NK-92 (cell line): ENCODE measurements around the gene FCRL5.

ENCODE experiments used
- DNase-seq: peaks from one replicate; lab custom pipeline; 2025; ENCODE audit not compliant: unreplicated experiment; lab: John Stamatoyannopoulos, UW

The FCRL5 gene

DNA sequence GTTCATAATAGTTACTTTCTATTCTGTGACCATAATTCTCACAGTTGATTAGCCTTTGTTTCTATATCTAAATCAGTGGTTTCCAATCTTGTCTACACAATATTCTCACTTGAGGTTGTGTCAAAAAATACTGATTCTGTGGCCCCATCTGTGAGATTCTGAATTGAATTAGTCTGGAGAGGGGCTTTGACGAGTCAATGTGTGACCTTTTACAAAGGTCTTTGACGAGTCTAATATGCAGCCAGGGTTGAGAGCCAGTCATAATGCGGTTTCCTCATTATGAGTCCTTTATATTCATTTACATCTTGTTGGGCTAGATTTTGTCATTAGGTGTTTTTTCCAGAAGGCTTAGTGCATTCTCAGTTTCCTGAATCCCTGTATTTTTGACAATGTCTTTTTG lies 19.7 kb downstream of the FCRL5 start:
- DNase-seq = no peak

DNA sequence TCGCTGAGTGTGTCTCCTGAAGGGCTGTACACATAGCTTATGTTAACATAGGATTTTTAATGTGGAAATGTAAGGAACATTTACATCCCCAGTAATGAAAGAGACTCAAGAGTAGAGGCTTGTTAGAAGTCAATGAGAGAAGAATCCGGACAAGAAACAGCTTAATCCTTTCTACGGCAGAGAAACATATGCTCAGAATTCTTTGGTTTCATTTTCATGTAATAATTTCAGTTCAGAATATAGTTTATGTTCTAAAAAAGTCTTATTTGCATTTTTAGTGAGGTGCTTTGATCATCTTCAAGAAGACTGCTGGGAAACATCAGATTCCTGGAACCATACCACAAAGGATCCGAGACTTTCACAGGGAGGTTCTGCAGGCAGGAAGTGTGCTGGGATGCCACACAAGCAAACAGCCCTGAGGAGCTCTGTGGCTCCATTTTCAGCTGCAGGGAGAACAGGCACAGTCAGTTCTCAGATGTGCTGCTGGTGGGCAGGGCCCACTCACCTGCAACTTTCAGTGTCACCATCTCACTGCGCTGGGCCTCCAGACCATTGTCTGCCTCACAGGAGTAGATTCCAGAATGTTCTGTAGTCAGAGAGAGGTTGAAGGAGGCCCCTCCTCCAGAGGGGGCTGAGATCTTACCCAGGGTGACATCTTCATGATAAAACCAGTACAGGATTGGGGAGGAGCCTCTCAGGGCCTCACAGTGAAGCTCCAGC lies 28.4 kb downstream of the FCRL5 start:
- no peak for DNase-seq

DNA sequence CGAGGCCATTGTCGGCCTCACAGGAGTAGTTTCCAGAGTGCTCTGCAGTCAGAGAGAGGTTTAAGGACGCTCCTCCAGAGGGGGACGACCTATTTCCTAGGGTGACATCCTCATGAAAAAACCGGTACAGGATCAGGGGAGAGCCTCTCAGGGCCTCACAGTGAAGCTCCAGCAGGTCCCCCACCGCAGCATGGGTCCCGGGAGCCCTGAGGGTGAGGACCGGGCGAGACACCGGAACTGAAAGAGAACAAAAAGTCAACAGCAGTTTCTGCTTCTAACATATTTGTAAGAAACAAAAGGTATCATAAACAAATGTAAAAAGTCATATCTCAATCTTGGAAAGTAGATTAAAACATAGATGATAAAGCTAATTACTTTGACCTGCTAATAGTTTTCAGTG lies 31.3 kb downstream of the FCRL5 start:
- DNase-seq = no peak

DNA sequence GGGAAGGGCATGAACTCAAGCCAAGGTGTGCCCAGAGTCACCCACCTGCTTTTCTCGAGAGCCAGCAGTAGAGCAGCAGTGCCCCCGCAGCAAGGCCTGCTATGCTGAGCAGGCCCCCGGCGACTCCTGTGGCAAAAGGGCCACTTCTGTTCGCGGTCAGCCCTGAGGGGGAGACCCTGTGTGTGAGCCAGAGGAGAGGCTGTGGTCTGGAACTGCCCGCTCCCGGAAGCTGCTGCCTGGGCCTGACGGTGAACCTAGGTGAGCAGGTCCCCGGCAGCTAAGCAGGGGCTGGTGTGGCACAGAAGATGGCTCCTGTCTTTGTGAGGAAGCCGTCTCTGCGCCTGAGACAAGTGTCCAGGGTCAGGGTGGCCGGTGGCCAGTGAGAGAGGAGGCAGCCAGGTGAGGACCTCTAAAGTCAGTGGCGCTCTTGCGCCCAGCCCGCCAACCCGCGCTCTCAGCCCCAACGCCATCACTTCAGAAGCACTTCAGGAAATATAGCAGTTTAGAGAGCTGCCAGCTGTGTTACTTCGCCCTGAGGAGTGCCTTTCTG lies 31.9 kb downstream of the FCRL5 start:
- no peak for DNase-seq

DNA sequence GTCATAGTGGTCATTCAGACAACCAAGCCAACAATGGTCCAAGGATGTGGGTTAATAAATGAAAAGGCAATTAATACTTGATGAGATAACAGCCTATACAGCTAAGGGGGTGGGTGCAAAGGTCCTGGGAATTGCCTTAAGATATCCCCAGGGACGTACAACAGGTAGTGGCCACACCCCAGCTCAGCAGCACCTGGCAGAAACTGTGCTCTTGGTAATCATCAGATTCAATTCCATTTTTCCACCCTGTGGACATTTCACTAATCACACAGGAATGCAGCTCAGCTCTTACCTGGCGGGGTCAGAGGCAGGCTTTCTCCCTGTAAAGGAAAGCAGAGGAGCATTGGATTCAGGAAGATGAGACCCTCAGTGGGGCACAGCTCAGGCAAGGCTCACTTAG lies 32.9 kb downstream of the FCRL5 start:
- DNase-seq = no peak

DNA sequence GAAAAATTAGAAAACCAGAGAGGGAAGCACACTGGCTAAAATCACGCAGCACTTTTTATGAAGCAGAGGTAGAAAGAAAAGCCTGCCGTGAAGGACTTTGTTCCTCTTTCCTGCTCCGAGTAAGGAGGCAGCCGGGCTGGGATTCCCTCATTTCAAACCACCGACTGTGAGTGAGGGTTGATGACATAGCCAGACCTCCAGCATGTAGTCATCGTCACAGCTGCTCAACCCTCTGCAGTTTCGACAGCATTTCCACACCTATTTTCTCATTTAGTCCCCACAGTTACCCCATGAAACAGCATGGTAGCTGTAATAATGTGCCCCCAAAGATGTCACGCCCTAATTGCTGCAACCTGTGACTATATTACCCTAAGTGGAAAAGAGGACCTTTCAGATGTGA lies 35.3 kb downstream of the FCRL5 start:
- DNase-seq = no peak

DNA sequence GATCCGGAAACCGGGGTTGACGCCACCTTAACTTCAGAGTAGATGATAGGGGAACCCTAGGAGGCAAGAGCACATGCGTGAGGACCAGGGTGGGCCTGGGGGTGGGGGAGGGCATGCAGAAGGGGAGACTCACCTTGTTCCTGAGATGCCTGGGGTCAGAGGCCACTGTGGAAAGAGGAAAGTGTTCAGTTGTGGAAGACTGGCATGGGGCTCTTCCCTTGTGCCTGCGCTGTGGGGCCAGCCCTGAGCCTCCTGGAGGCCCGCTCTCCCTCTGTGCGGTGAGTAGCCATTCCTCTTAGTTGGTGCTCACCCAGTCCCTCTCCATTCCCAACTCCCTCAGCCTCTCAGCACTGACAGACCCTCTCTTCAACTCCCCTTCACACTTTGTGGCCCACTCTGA lies 36.6 kb downstream of the FCRL5 start:
- DNase-seq = no peak

DNA sequence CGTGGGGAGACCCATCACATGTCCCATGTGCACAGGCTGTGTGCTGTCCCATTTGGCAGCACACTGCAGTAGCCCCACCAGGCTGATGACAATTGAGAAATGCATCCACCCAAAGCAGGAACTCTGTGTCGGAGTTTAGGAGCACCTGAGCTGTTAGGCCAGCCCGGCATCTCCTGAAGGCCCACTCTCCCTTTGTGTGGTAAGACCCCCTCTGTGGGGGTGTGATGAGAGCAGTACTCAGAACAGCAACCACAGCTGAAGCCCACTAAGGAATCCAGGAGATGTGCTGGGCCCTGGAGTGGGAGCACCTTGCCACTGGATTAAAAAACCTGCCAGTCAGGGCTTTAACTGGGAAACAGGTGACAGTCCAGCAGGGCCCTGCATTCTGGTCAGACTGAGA lies 37.2 kb downstream of the FCRL5 start:
- no peak for DNase-seq

DNA sequence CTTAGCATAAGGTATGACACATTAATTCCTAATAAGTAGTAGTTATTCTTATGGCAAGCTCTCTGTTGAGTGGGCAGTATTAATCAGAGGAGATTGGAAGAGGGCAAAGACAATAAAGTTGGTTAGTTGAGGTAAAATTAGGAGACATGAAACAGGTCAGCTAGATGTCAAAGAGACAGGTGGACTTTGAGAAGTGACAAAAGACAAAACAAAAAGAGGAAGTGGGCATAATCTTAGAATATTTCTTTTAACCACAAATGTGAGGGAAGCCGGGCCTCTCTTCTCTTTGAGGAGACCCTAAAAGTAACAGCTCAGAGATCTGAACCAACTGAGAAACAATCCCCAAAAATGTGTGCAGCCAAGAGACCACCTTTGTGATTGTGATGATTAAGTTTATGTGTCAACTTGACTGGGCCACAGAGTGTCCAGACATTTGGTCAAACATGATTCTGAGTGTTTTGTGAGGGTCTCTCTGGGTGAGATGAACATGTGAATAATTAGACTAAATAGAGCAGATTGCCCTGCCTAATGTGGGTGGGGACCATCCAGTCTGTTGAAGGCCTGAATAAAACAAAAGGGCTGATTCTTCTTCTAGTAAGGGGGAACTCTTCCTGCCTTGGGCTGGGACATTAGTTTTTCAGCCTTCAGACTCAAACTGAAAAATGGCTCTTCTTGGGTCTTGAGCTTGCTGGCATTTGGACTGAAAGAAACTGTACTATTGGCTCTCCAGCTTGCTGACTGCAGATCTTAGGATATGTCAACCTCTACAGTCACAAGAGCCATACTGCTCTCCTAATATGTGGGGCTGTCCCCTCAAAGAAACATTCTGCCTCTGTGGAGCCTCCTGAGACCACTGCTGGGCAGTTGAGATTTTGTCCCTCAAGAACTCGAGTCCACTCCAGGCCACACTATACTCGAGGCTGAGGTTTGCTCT lies 40.0 kb downstream of the FCRL5 start:
- no peak for DNase-seq

DNA sequence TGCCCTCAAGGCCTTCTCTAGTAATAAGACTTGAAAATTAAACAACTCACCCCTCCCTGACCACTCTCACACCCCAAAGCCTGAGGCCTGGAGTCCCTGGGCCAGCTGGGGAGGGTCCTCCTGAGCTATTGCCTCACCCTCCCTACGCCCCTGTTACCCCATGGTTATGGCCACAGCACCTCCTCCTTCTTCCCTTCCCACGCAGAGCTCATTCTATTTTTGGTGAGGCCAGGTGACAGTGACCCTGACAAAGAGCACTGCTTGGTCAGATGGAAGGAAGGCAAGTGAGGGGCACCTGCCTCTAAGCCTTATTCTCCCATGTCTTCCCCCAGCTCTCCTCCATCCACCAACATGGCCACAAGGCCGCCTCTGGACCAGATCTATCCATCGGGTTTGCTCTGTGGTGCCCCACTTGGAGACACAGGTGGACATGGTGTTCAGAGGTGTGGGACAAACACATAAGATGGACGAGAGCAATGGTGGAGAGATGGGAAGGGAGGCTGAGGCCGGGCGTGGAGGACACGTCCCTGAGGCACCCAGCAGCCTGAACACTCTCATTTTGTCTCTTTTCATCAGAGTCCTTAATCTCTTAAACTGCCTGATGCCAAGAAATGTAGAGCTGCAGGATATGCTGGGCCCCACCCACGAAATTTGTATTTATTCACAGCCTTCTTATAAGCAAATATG lies 42.6 kb downstream of the FCRL5 start:
- no peak for DNase-seq

DNA sequence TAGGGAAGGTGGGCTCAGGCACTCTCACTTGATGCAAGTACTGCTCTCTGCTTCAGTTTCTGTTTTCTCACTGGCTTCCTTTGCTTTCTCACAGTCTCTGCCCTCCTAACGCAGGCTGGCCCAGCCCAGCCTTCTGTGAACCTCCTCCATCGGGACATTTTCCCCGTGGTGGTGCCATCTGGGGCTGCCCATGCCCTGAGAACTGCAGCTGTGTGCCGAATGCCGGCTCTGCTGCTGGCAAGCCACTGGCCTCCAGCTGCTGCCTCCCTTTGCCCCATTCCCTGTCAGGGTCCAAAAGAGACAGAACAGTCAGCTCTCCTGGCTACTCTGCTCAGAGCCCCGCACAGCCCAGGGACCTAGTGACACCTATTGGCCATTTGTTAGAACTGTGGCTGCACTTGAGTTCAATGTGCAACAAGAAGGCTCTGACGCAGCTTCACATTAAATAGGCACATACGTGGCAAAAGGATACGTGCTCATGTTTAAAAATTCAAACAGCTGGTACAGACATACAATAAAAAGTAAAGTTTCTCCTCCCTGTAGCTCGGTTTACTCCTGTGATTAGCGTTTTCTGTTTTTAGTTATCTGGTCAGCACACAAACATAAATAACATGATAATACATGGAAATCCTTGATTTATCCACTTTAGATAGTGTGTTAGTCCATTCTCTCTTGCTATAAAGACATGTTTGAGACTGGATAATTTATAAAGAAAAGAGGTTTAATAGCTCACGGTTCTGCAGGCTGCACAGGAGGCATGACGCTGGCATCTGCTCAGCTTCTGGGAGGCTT lies 46.6 kb downstream of the FCRL5 start:
- no peak for DNase-seq

DNA sequence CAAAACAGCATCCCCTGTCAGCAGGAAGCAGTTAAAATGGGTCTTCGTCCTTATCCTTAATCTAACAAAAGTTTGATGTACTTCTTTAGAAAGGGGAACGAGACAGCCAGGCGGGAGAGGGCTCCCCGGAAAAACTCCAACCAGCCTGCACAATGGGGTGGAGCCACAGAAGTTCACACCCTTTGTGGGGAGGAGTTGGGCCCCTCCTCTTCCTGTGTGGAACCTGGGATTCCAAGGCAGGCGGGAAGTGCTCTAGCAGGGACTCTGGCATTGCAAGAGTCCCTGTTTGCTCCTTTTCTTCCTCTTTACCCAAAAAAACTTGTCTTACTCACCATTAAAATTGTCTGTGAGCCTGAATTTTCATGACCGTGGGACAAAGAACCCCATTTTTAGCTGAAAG lies 47.7 kb downstream of the FCRL5 start:
- no peak for DNase-seq

DNA sequence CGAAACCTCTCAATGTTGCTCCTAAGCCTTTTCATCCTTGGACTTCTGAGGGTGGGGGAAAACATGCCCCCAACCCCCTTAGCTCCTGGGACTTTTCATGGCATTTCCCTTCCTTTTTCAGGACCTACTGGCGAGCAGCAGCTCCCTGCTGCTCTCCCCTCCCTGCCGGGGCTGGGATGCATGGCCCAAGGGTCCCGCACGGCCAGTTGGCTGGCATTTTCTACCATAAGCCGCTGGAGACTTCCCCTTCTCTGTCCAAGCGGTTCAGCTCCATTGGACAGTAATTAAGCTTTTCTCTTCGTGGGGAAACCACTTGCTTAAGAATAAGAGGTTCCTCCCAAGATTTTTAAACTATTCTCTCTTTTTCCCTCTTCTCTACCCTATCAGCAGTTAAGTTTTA lies 52.8 kb downstream of the FCRL5 start:
- no peak for DNase-seq

DNA sequence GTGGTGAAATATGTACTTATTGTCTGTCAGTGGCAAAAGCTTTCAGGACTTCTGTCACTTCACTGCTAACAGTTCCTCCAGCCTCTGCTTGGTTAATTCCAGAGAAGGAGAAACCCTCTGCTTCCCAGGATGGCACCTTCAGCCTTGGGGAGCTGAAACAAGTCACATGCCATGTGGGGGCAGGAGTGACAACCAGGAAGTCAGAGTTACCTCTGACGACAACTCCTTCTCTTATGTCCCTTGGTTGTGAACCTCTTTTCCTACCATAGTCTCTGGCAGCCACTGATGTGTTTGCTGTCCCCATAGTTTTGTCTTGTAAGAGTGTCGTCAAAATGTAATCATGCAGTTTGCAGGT lies 53.6 kb downstream of the FCRL5 start:
- no peak for DNase-seq

DNA sequence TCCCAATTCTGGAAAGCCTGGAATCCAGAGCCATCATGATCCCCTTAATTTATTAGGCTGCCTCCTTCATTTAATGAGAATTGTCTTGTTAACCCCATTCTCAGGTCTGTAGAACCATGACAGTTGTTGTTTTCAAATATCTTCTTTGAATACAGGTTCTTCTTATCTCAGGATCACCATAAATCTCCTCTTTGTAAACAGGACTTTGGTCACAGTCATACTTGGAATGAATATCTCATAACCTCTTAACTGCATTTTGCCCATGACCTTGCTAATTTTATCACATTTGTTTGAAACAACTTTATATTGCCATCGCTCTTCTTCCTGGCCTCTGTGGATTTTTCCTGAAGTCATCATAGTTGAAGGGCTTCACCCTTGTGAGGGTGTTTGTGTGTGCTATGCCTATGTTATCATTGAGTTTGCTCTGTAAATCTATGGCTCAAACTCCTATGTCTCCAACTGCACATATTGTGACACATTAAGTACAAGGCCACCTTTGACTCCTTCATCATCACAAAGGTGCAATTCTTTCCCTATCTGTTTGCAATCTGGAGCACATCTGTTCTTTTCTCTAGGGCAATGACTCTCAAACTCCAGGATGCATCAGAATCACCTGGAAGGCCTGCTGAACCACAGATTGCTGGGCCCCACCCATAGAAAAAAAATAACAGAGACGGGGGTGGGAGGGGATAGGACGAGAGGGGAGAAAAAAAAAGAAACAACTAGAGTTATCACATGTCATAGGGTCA lies 54.2 kb downstream of the FCRL5 start:
- DNase-seq = no peak

DNA sequence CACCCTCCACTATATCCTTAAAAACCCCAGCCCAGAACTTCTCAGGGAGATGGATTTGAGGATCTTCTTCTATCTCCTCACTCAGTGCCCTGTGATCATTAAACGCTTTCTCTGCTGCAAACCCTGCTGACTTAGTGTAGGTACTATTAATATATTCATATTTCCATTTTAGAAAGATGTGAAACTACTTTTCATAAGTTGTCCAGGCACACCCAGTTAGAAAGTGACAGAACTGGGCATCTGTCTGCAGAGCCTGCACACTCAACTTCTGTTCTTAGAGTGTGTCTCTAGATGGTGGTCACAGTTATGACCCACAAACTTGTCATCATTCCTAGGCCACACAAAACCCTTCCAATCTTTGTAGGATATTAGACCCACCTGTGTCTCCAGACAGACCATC lies 55.0 kb downstream of the FCRL5 start:
- DNase-seq = no peak

DNA sequence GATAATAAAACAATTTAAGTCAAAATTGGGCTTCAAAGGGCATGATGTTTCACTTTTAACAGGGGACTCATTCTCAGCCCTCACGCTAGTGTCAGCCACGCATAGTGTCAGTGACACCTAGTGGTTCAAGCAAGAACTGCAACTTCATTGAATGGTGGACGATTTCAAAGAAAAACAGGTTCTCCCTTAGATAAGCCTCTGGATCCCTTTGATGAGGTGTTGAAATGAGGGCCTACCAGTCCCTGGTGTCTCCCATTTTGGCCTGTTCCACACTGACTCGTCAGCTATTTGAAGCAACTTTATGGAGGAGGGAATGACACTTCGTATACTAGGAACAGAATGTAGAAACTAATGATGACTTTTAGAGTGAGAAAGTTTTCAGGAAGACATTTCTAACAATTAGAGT lies 56.2 kb downstream of the FCRL5 start:
- DNase-seq = no peak

DNA sequence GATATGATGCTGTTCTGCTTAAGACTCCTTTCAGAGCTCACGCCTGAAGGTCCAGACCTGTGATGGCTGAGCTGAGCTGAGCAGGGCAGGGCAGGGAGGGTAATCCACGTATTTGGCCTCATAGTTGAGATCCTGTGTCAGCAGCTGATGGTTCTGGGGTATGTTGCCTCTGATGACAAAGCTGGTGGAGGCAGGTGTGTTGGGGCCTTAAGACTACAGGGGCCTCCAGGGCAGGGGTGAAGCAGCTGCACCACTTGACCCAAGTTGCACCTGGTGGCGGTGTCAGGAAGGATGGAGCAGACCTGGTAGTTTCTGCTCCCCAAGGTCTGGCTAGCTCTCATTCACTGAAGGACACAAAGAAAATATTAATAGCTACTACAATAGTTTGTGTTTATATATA lies 57.0 kb downstream of the FCRL5 start:
- DNase-seq = no peak

DNA sequence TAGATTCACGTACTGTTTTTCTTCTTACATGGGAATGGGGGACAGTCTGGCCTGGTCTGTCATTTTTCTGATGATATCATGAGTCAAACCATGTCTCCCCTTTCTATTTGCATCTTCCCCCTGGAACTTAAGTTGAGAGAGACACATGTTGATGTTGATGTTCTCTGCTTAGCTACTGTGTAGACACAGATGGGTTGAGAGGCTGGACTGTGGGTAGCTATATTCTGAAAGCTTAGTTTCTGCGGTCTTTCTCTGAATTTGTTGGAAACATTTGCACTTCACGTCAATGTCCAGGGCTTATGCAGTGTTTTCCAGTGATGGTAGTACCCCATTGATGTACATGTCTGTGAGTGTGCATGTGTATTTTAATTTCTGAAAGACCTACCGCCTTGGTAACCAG lies 58.2 kb downstream of the FCRL5 start:
- no peak for DNase-seq

DNA sequence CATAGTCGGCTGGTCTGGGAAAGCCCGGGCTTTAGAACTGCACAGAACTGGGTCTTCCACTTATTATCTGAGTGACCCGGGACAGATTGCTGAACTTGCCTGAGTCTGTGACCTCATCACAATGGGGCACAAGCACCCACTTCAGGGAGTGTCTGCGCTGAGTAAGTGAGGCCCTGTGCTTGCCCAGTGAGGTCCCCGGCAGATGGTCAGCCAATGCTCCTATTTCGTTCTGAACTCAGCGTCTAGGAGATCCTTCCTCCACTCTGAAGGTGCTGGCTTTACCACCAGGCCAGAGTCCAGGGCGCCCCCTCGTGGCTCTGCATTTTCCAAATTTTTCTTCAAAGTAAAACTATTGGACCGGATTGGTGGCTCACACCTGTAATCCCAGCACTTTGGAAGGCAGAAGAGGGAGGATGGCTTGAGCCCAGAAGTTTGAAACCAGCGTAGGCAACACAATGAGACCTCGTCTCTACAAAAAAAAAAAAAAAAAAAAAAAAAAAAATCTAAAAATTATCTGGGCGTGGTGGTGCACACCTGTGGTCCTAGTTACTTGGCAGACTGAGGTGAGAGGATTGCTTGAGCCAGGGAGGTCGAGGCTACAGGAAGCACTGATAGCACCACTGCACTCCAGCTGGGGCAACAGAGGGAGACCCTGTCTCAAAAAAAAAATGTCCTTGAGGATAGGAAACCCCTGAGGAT lies 61.7 kb downstream of the FCRL5 start:
- no peak for DNase-seq
